DMS153 (cell line): Measurements from ENCODE around the gene PAM16.

ENCODE experiments used
- DNase-seq: peaks from one replicate; lab custom pipeline; 2025; lab: John Stamatoyannopoulos, UW

The PAM16 gene

GRCh38 chr16:4319454-4320421 is 31.4 kb downstream of the PAM16 start:
- no peak for DNase-seq

GRCh38 chr16:4318967-4319366 is 32.2 kb downstream of the PAM16 start:
- no peak for DNase-seq

- no peak for DNase-seq
Measured at GRCh38 chr16:4318451-4318910, 32.6 kb downstream of the PAM16 start.

GRCh38 chr16:4317532-4318450 is 33.3 kb downstream of the PAM16 start:
- DNase-seq = no peak

GRCh38 chr16:4316864-4317531 is 34.1 kb downstream of the PAM16 start:
- DNase-seq = peak; percentile 49

GRCh38 chr16:4316108-4316863 is 34.8 kb downstream of the PAM16 start:
- no peak for DNase-seq

- no peak for DNase-seq
Measured at GRCh38 chr16:4315186-4316107, 35.7 kb downstream of the PAM16 start, which contains the start of gene GLIS2. TSS of gene GLIS2 (plus strand) at chr16:4316067. CDS start at chr16:4332281, 16,214 bp downstream.

GRCh38 chr16:4314532-4315185 is 36.5 kb downstream of the PAM16 start:
- DNase-seq = peak; percentile 25

- no peak for DNase-seq
Measured at GRCh38 chr16:4313563-4314531, 37.3 kb downstream of the PAM16 start.

- peak; percentile 29 for DNase-seq
Measured at GRCh38 chr16:4309833-4310266, 41.3 kb downstream of the PAM16 start.

GRCh38 chr16:4309102-4309832 is 41.9 kb downstream of the PAM16 start:
- no peak for DNase-seq

- DNase-seq = peak; percentile 82
Measured at GRCh38 chr16:4307215-4308037, 43.7 kb downstream of the PAM16 start.

GRCh38 chr16:4306470-4307214 is 44.5 kb downstream of the PAM16 start:
- peak; percentile 53 for DNase-seq

GRCh38 chr16:4303973-4304372 is 47.1 kb downstream of the PAM16 start:
- DNase-seq = no peak

- no peak for DNase-seq
Measured at GRCh38 chr16:4301968-4302367, 49.2 kb downstream of the PAM16 start.

- no peak for DNase-seq
Measured at GRCh38 chr16:4301177-4301576, 49.9 kb downstream of the PAM16 start.
